HepG2 (cell line): ENCODE data around the gene AUTS2. TPM values are rescaled to one million over a fixed set of nuclear protein-coding genes. Genes with fewer than 3 reads are reported as not detected.

Source experiments
- CEBPG ChIP-seq: IDR thresholded peaks from 2 replicates; pipeline ENCODE4 v1.6.1; 2016
- FOSL2 ChIP-seq: sonication (generic); formaldehyde crosslinking; IDR thresholded peaks from 2 replicates; pipeline ENCODE4 v1.4.0; 2020; ENCODE audit warnings: missing genetic modification reagents
- GFI1 ChIP-seq: sonication (generic); formaldehyde crosslinking; IDR thresholded peaks from 2 replicates; pipeline ENCODE4 v1.5.0; 2020; ENCODE audit warnings: missing genetic modification reagents, mild to moderate bottlenecking, borderline replicate concordance
- HNF4A ChIP-seq: sonication (generic); formaldehyde crosslinking; IDR thresholded peaks from 2 replicates; pipeline ENCODE4 v1.4.0; 2020; ENCODE audit warnings: missing genetic modification reagents
- PAXIP1 ChIP-seq: sonication (generic); formaldehyde crosslinking; conservative IDR thresholded peaks from 2 replicates; pipeline ENCODE4 v1.4.0; 2020; ENCODE audit warnings: mild to moderate bottlenecking, missing genetic modification reagents, moderate library complexity
- SOX13 ChIP-seq, 3 experiments: fragments of 450-650 bp in 1 of 3; sonication (generic) in 1 of 3; formaldehyde crosslinking in 1 of 3; IDR thresholded peaks in 2 of 3; conservative IDR thresholded peaks in 1 of 3; 2 replicates each; pipeline versions ENCODE4 v1.5.0 to v1.6.1; 2016 to 2020; ENCODE audit warnings: antibody characterized with exemption in 1 of 3, mild to moderate bottlenecking in 1 of 3, missing compliant biosample characterization in 1 of 3, missing genetic modification reagents in 1 of 3, moderate library complexity in 1 of 3
- SOX5 ChIP-seq: IDR thresholded peaks from 2 replicates; pipeline ENCODE4 v1.6.1; 2016; ENCODE audit warnings: borderline replicate concordance
- U2AF1 ChIP-seq: fragments of 200-400 bp; formaldehyde crosslinking; optimal IDR thresholded peaks from 2 replicates; pipeline ENCODE3; 2017; ENCODE audit warnings: mild to moderate bottlenecking, low read depth, low read length
- ZBTB7A ChIP-seq: sonication (generic); formaldehyde crosslinking; IDR thresholded peaks from 2 replicates; pipeline ENCODE4 v1.8.0; 2022; ENCODE audit warnings: mild to moderate bottlenecking, missing genetic modification reagents
- ZFAT ChIP-seq: sonication (generic); formaldehyde crosslinking; conservative IDR thresholded peaks from 2 replicates; pipeline ENCODE4 v1.8.1; 2023; ENCODE audit warnings: missing genetic modification reagents, inconsistent platforms
- ZNF432 ChIP-seq: sonication (generic); formaldehyde crosslinking; IDR thresholded peaks from 2 replicates; pipeline ENCODE4 v1.5.0; 2020; ENCODE audit warnings: missing genetic modification reagents, mild to moderate bottlenecking, borderline replicate concordance
- ZNF549 ChIP-seq: sonication (generic); formaldehyde crosslinking; IDR thresholded peaks from 2 replicates; pipeline ENCODE4 v1.5.0; 2020; ENCODE audit warnings: missing genetic modification reagents
- ZNF609 ChIP-seq: sonication (generic); formaldehyde crosslinking; IDR thresholded peaks from 2 replicates; pipeline ENCODE4 v1.4.0; 2020; ENCODE audit warnings: mild to moderate bottlenecking, missing genetic modification reagents, borderline replicate concordance
- ZNF780A ChIP-seq: sonication (generic); formaldehyde crosslinking; IDR thresholded peaks from 2 replicates; pipeline ENCODE4 v1.8.0; 2022; ENCODE audit warnings: mild to moderate bottlenecking, missing genetic modification reagents, moderate library complexity
- ZNF782 ChIP-seq: sonication (generic); formaldehyde crosslinking; IDR thresholded peaks from 2 replicates; pipeline ENCODE4 v1.4.0; 2020; ENCODE audit warnings: missing genetic modification reagents, mild to moderate bottlenecking, borderline replicate concordance
- ZSCAN12 ChIP-seq: sonication (generic); formaldehyde crosslinking; IDR thresholded peaks from 2 replicates; pipeline ENCODE4 v1.9.0; 2021; ENCODE audit warnings: mild to moderate bottlenecking, missing genetic modification reagents
- polyA plus RNA-seq, 8 experiments: library from polyadenylated mRNA; depleted of rRNA in 3 of 8; stranded (reverse) in 7 of 8; unstranded in 1 of 8; fragments of >200 nt; fragmentation: Illumina TruSeq in 4 of 8; extraction: Trizol in 4 of 8; gene quantifications; 2 replicates each; pipeline versions ENCODE4 v1.2.1 to v1.2.3, GENCODE V29; 2011 to 2016; ENCODE audit warnings: low read depth in 4 of 8, missing spikeins in 1 of 8, mixed read lengths in 1 of 8; ENCODE audit not compliant: insufficient read depth in 1 of 8
- total RNA-seq, 5 experiments: library from RNA; depleted of rRNA; stranded (reverse); fragments of >200 nt; fragmentation: Illumina TruSeq; extraction: Trizol; gene quantifications; 2 replicates each; pipeline ENCODE4 v1.2.3, GENCODE V29; 2016; ENCODE audit warnings: low read depth in 1 of 5
- TF ChIP-seq, protein P1 (sequence below): sonication (generic); formaldehyde crosslinking; IDR thresholded peaks from 2 replicates; pipeline ENCODE4 v1.4.0; 2020; ENCODE audit warnings: missing genetic modification reagents

AUTS2 gene
- total and polyA plus RNA-seq, 2 of the 13 experiments (the other 11 are each of a cell fraction or from before 2014, with no cell fraction given), result 0.38 TPM; not detected in 1

DNA sequence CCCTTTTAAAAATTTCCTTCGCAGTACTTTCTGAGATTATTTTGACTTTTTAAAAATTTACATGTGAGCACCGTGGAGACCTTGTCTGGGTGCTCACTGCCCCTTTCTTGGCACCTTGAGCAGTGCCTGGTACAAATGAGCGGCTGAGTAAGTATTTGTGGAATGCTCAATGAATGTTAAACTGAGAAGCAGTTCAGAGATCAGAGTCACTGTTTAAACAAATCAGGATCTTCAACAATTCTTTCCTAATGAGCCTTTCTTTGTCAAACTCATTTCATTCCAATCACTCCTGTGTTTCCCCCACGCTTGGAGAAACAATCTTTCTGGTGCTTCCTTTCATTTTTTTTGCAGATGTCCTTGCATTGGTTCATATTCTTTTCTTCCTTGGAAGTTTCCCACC, 922.3 kb downstream of the AUTS2 start (continued):
- TF ChIP-seq, protein P1, sequence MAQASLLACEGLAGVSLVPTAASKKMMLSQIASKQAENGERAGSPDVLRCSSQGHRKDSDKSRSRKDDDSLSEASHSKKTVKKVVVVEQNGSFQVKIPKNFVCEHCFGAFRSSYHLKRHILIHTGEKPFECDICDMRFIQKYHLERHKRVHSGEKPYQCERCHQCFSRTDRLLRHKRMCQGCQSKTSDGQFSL, result no peak
- TF ChIP-seq PAXIP1, result no peak
- peak; percentile 24; the same call in 1 of the 2 replicates for TF ChIP-seq HNF4A
- no peak for TF ChIP-seq ZBTB7A (CRISPR knock-in tag)
- TF ChIP-seq ZNF780A (CRISPR knock-in tag), result no peak
- TF ChIP-seq ZNF782 (CRISPR knock-in tag), result no peak
- TF ChIP-seq ZFAT (CRISPR knock-in tag), result no peak
- peak; percentile 10; the same call in 1 of the 2 replicates for TF ChIP-seq SOX5
- 0 out of 2 replicates have a peak, but pooled peaks have one; percentile 3 for TF ChIP-seq CEBPG (CRISPR knock-in tag)
- no peak for TF ChIP-seq SOX13 (IDR thresholded peaks at IDR 0.05)
- peak in 1 of 2 experiments; percentile 53; a peak in 2 of 4 replicates for TF ChIP-seq SOX13 (CRISPR knock-in tag; conservative IDR thresholded peaks at IDR 0.05 in 1 of 2, IDR thresholded peaks at IDR 0.05 in 1 of 2)
- TF ChIP-seq ZNF432 (CRISPR knock-in tag), result no peak
- TF ChIP-seq GFI1, result peak; percentile 70; the same call in 1 of the 2 replicates
- TF ChIP-seq FOSL2, result peak; percentile 45; the same call in 1 of the 2 replicates
- no peak for TF ChIP-seq ZNF609
- TF ChIP-seq ZSCAN12 (CRISPR knock-in tag), result no peak
- no peak for TF ChIP-seq ZNF549 (CRISPR knock-in tag)
- TF ChIP-seq U2AF1, result no peak
